GM23338 (cell line): ENCODE results near the gene PID1. TPM values are rescaled to one million over a fixed set of nuclear protein-coding genes. Genes with fewer than 3 reads are reported as not detected.

Experiments used
- ATAC-seq: fragments of 200-7000 bp; cut with Tn5 transposase; 3 replicates; pipeline ENCODE4 v1.9.1; 2020
- DNase-seq: peaks from one replicate; pipeline ENCODE4 v3.0.0-alpha.2; 2015; ENCODE audit warnings: low spot score
- H2AFZ ChIP-seq: fragments of 200-600 bp; sonication (generic); 2 replicates; pipeline ENCODE4 v1.8.0; 2016; ENCODE audit warnings: antibody characterized with exemption, mild to moderate bottlenecking, moderate library complexity
- H3F3A ChIP-seq: fragments of 200-600 bp; sonication (generic); replicated peaks from 2 replicates; pipeline ENCODE4 v1.8.0; 2017; ENCODE audit warnings: antibody characterized with exemption, mixed run types, low read depth
- H3K27ac ChIP-seq: fragments of 200-600 bp; sonication (generic); 2 replicates; pipeline ENCODE4 v1.6.1; 2016; ENCODE audit warnings: low read depth
- H3K27me3 ChIP-seq: fragments of 200-600 bp; sonication (generic); 2 replicates; pipeline ENCODE4 v1.8.0; 2016; ENCODE audit warnings: mild to moderate bottlenecking, mixed run types, moderate library complexity; ENCODE audit not compliant: insufficient read depth
- H3K36me3 ChIP-seq: fragments of 200-600 bp; sonication (generic); 2 replicates; pipeline ENCODE4 v1.8.0; 2016; ENCODE audit warnings: mild to moderate bottlenecking; ENCODE audit not compliant: insufficient read depth
- H3K4me1 ChIP-seq: fragments of 200-600 bp; sonication (generic); 2 replicates; pipeline ENCODE4 v1.8.0; 2016; ENCODE audit warnings: mild to moderate bottlenecking, moderate library complexity; ENCODE audit not compliant: insufficient read depth
- H3K4me2 ChIP-seq: fragments of 200-600 bp; sonication (generic); 2 replicates; pipeline ENCODE4 v1.7.1; 2017; ENCODE audit warnings: mixed run types
- H3K4me3 ChIP-seq: fragments of 200-600 bp; sonication (generic); 2 replicates; pipeline ENCODE4 v1.6.1; 2016; ENCODE audit warnings: mixed run types
- H3K79me2 ChIP-seq: fragments of 200-600 bp; sonication (generic); replicated peaks from 2 replicates; pipeline ENCODE4 v1.8.0; 2017; ENCODE audit warnings: mild to moderate bottlenecking; ENCODE audit not compliant: insufficient read depth
- H3K9me2 ChIP-seq: fragments of 200-600 bp; sonication (generic); 2 replicates; pipeline ENCODE4 v1.8.0; 2017; ENCODE audit not compliant: insufficient read depth
- H4K20me1 ChIP-seq: fragments of 200-600 bp; sonication (generic); replicated peaks from 2 replicates; pipeline ENCODE4 v1.8.0; 2017; ENCODE audit warnings: mild to moderate bottlenecking; ENCODE audit not compliant: insufficient read depth
- H3K27ac Mint-ChIP-seq: 2 replicates; pipeline ENCODE4 v1.8.0; 2020; ENCODE audit warnings: inconsistent platforms, mild to moderate bottlenecking, moderate library complexity, mixed read lengths
- H3K27me3 Mint-ChIP-seq: 3 replicates; pipeline ENCODE4 v1.8.0; 2022; ENCODE audit warnings: low read depth, mild to moderate bottlenecking, moderate library complexity, mixed read lengths, inconsistent platforms; ENCODE audit not compliant: insufficient read depth, poor library complexity
- H3K36me3 Mint-ChIP-seq: 3 replicates; pipeline ENCODE4 v1.8.0; 2021; ENCODE audit warnings: low read depth, mild to moderate bottlenecking, inconsistent platforms, moderate library complexity, mixed read lengths
- H3K4me1 Mint-ChIP-seq: 3 replicates; pipeline ENCODE4 v1.8.0; 2020; ENCODE audit warnings: mild to moderate bottlenecking, inconsistent platforms, mixed read lengths
- H3K4me3 Mint-ChIP-seq: 3 replicates; pipeline ENCODE4 v1.8.0; 2021; ENCODE audit warnings: moderate library complexity, mild to moderate bottlenecking, inconsistent platforms, mixed read lengths
- H3K9me3 Mint-ChIP-seq: 3 replicates; pipeline ENCODE4 v1.8.0; 2020; ENCODE audit warnings: moderate library complexity, mild to moderate bottlenecking, inconsistent platforms, mixed read lengths
- CREB1 ChIP-seq: fragments of 250-450 bp; sonication (Bioruptor Pico); IDR thresholded peaks from 2 replicates; pipeline ENCODE4 v1.5.0; 2020; ENCODE audit warnings: low read depth, mild to moderate bottlenecking, moderate library complexity
- CTCF ChIP-seq, 2 experiments: fragments of 200-600 bp in 1 of 2; sonication (generic) in 1 of 2; conservative IDR thresholded peaks; 2 replicates each; pipeline versions ENCODE4 v1.5.1 to v1.6.1; 2016 to 2017; ENCODE audit warnings: antibody characterized with exemption in 2 of 2, low read depth in 2 of 2, mild to moderate bottlenecking in 2 of 2, moderate library complexity in 1 of 2
- EZH2 ChIP-seq: fragments of 200-600 bp; sonication (generic); IDR thresholded peaks from one replicate; pipeline ENCODE4 v1.8.0; 2017; ENCODE audit warnings: antibody characterized with exemption, mild to moderate bottlenecking, low read depth; ENCODE audit not compliant: unreplicated experiment
- EZH2phosphoT487 ChIP-seq: fragments of 200-600 bp; sonication (generic); IDR thresholded peaks from one replicate; pipeline ENCODE4 v1.8.1; 2018; ENCODE audit warnings: antibody characterized with exemption; ENCODE audit not compliant: unreplicated experiment
- JUNB ChIP-seq: IDR thresholded peaks from one replicate; pipeline ENCODE4 v1.6.1; 2016; ENCODE audit warnings: antibody characterized with exemption; ENCODE audit not compliant: unreplicated experiment
- NANOG ChIP-seq: IDR thresholded peaks from 2 replicates; pipeline ENCODE4 v1.6.1; 2016; ENCODE audit warnings: antibody characterized with exemption, borderline replicate concordance
- POLR2AphosphoS5 ChIP-seq: IDR thresholded peaks from 2 replicates; pipeline ENCODE4 v1.6.1; 2016; ENCODE audit warnings: antibody characterized with exemption, low read depth
- REST ChIP-seq: IDR thresholded peaks from one replicate; pipeline ENCODE4 v1.6.1; 2018; ENCODE audit warnings: antibody characterized with exemption; ENCODE audit not compliant: unreplicated experiment
- STAT1 ChIP-seq: IDR thresholded peaks from one replicate; pipeline ENCODE4 v1.6.1; 2016; ENCODE audit warnings: antibody characterized with exemption; ENCODE audit not compliant: unreplicated experiment
- ZNF114 ChIP-seq: fragments of 250-450 bp; sonication (Bioruptor Pico); IDR thresholded peaks from 2 replicates; pipeline ENCODE4 v1.5.0; 2020; ENCODE audit warnings: mild to moderate bottlenecking, moderate library complexity
- ZNF331 ChIP-seq: fragments of 250-450 bp; sonication (Bioruptor Pico); IDR thresholded peaks from 2 replicates; pipeline ENCODE4 v1.5.0; 2020; ENCODE audit warnings: low read depth, mild to moderate bottlenecking, moderate library complexity
- polyA plus RNA-seq: library from polyadenylated mRNA; unstranded; fragments of >200 nt; fragmentation: Nextera tagmentation; extraction: Ambion mirVana; gene quantifications from 2 replicates; pipeline ENCODE4 v1.2.1, GENCODE V29; 2016
- total RNA-seq: library from RNA; depleted of rRNA; stranded (reverse); fragments of >200 nt; shearing (Covaris generic); gene quantifications from 2 replicates; pipeline ENCODE4 v1.2.3, GENCODE V29; 2014
- TF ChIP-seq, protein P1 (sequence below): IDR thresholded peaks from 2 replicates; pipeline ENCODE4 v1.6.1; 2016; ENCODE audit warnings: antibody characterized with exemption
- TF ChIP-seq, protein P2 (sequence below): fragments of 250-450 bp; sonication (Bioruptor Pico); IDR thresholded peaks from 2 replicates; pipeline ENCODE4 v1.5.0; 2020; ENCODE audit warnings: mild to moderate bottlenecking, moderate library complexity

PID1 gene
- total and polyA plus RNA-seq, 2 experiments from 2014 or later: 1.7 to 2.4 TPM

- H3K9me3 Mint-ChIP-seq: no peaks in the 10 kb centered on the region
- H2AFZ ChIP-seq: no peak overlapping the region
- DNase-seq (peak; percentile 15), ATAC-seq (peak; percentile 56)
- peak overlapping the region; percentile 43 for H3K27ac Mint-ChIP-seq
- peaks cover 13% of the 10 kb centered on the region; the same call in 2 of the 3 replicates for H3K4me1 Mint-ChIP-seq
- H3F3A ChIP-seq: no peaks in the 10 kb centered on the region
- no peak overlapping the region for H3K27ac ChIP-seq
- H4K20me1 ChIP-seq: no peaks in the 10 kb centered on the region
- H3K4me3 ChIP-seq: no peak overlapping the region
- no peaks in the 10 kb centered on the region for H3K79me2 ChIP-seq
- no peaks in the 10 kb centered on the region for H3K27me3 ChIP-seq
- H3K4me1 ChIP-seq: no peaks in the 10 kb centered on the region
- 0 out of 2 replicates have a peak, but pooled peaks cover 1% of the 10 kb centered on the region for H3K9me2 ChIP-seq
- no peak overlapping the region for H3K4me3 Mint-ChIP-seq
- H3K36me3 ChIP-seq: no peaks in the 10 kb centered on the region
- H3K27me3 Mint-ChIP-seq: no peaks in the 10 kb centered on the region
- TF ChIP-seq EZH2: no peak
- TF ChIP-seq, protein P1, sequence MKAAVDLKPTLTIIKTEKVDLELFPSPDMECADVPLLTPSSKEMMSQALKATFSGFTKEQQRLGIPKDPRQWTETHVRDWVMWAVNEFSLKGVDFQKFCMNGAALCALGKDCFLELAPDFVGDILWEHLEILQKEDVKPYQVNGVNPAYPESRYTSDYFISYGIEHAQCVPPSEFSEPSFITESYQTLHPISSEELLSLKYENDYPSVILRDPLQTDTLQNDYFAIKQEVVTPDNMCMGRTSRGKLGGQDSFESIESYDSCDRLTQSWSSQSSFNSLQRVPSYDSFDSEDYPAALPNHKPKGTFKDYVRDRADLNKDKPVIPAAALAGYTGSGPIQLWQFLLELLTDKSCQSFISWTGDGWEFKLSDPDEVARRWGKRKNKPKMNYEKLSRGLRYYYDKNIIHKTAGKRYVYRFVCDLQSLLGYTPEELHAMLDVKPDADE: no peak
- TF ChIP-seq ZNF114 (CRISPR knock-in tag): no peak
- TF ChIP-seq, protein P2, sequence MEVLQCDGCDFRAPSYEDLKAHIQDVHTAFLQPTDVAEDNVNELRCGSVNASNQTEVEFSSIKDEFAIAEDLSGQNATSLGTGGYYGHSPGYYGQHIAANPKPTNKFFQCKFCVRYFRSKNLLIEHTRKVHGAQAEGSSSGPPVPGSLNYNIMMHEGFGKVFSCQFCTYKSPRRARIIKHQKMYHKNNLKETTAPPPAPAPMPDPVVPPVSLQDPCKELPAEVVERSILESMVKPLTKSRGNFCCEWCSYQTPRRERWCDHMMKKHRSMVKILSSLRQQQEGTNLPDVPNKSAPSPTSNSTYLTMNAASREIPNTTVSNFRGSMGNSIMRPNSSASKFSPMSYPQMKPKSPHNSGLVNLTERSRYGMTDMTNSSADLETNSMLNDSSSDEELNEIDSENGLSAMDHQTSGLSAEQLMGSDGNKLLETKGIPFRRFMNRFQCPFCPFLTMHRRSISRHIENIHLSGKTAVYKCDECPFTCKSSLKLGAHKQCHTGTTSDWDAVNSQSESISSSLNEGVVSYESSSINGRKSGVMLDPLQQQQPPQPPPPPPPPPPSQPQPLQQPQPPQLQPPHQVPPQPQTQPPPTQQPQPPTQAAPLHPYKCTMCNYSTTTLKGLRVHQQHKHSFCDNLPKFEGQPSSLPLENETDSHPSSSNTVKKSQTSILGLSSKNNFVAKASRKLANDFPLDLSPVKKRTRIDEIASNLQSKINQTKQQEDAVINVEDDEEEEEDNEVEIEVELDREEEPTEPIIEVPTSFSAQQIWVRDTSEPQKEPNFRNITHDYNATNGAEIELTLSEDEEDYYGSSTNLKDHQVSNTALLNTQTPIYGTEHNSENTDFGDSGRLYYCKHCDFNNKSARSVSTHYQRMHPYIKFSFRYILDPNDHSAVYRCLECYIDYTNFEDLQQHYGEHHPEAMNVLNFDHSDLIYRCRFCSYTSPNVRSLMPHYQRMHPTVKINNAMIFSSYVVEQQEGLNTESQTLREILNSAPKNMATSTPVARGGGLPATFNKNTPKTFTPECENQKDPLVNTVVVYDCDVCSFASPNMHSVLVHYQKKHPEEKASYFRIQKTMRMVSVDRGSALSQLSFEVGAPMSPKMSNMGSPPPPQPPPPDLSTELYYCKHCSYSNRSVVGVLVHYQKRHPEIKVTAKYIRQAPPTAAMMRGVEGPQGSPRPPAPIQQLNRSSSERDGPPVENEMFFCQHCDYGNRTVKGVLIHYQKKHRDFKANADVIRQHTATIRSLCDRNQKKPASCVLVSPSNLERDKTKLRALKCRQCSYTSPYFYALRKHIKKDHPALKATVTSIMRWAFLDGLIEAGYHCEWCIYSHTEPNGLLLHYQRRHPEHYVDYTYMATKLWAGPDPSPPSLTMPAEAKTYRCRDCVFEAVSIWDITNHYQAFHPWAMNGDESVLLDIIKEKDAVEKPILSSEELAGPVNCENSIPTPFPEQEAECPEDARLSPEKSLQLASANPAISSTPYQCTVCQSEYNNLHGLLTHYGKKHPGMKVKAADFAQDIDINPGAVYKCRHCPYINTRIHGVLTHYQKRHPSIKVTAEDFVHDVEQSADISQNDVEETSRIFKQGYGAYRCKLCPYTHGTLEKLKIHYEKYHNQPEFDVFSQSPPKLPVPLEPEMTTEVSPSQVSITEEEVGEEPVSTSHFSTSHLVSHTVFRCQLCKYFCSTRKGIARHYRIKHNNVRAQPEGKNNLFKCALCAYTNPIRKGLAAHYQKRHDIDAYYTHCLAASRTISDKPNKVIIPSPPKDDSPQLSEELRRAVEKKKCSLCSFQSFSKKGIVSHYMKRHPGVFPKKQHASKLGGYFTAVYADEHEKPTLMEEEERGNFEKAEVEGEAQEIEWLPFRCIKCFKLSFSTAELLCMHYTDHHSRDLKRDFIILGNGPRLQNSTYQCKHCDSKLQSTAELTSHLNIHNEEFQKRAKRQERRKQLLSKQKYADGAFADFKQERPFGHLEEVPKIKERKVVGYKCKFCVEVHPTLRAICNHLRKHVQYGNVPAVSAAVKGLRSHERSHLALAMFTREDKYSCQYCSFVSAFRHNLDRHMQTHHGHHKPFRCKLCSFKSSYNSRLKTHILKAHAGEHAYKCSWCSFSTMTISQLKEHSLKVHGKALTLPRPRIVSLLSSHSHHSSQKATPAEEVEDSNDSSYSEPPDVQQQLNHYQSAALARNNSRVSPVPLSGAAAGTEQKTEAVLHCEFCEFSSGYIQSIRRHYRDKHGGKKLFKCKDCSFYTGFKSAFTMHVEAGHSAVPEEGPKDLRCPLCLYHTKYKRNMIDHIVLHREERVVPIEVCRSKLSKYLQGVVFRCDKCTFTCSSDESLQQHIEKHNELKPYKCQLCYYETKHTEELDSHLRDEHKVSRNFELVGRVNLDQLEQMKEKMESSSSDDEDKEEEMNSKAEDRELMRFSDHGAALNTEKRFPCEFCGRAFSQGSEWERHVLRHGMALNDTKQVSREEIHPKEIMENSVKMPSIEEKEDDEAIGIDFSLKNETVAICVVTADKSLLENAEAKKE (CRISPR knock-in tag): no peak
- no peak for TF ChIP-seq CTCF (conservative IDR thresholded peaks at IDR 0.05; ENCODE audit: low read depth in 2 of 2)
- no peak for TF ChIP-seq NANOG
- no peak for TF ChIP-seq CREB1 (CRISPR knock-in tag)
- TF ChIP-seq POLR2AphosphoS5: no peak
- no peak for TF ChIP-seq STAT1
- TF ChIP-seq EZH2phosphoT487: no peak
- no peak for TF ChIP-seq ZNF331 (CRISPR knock-in tag)
- no peak for TF ChIP-seq JUNB
- TF ChIP-seq REST: no peak
- H3K36me3 Mint-ChIP-seq: no peaks in the 10 kb centered on the region
- no peak overlapping the region for H3K4me2 ChIP-seq
These were observed 106.4 kb downstream of the PID1 start for GRCh38 chr2:229164545-229165249.
